GM21619 (cell line): ENCODE results near the gene SPRY1.

Experiments used
- ATAC-seq: cut with Tn5 transposase; IDR thresholded peaks from one replicate; pipeline ENCODE4 v1.9.1; 2021; ENCODE audit not compliant: unreplicated experiment

The SPRY1 gene

DNA sequence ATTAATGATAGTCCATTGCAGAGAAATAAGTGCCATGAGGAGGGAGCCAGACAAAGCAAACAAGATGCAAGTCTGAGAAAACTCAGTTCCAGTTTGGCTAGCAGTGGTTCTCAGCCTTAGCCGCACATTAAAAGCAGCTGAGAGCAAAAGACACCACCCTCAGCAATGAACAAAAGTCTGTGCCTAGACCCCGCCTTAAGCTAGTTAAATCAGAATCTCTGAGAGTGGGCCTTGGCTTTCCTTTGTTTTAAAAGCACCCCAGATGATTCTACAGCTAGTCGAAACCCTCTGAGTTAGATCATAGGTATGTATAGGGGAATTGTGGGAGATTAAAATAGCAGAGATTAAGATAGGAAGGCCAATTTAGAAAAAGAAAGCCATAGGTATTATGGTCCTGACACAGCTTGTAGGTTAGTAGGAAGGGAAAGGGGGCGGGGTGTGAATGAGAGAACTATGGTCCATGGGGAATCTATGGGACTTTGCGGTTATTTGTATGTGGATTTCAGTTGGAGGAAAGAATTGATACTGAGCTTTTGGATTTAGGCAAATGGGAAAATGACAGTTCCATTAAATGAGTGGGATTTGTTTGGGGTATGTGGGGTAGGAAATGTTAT, 12.0 kb downstream of the SPRY1 start:
- no peak for ATAC-seq

GRCh38 chr4:123409334-123409733, 12.7 kb downstream of the SPRY1 start:
- ATAC-seq, result no peak

DNA sequence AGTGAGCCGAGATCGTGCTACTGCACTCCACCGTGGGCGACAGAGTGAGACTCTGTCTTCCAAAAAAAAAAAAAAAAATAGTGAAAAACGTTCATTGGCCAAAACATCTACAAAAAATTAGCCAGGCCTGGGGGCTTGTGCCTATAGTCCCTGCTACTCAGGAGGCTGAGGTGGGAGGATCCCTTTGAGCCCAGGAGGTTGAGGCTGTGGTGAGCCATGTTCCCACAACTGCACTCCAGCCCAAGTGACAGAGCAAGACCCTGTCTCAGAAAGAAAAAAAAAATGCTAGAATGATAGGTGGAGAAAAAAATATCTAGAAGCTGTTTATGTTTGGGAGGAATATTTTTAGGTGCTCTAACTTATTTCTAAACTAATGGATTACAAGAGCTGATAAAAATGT, 14.9 kb downstream of the SPRY1 start:
- ATAC-seq, result no peak

DNA sequence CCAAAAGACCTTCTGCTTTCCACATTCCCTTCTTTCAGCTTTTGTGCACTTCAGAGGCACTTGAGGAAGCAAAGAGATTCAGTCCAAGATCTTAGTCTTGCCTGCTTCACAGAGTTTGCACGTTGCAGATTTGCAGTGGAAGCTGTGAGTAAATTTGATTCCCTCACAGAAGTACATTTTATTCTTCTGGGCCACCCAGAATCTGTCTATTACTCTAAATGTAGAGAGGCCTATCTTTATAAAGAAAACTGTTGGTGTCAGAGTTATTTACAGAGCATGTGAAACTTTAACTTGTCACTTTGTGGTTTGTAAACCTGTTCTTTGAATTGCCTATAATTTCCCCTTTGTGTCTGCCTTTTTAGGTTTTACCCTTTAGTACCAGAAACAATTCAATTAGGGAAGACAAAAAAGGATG, 15.5 kb downstream of the SPRY1 start:
- peak; percentile 83 for ATAC-seq

- ATAC-seq, result no peak
Observed at GRCh38 chr4:123412700-123413512, 16.3 kb downstream of the SPRY1 start.

GRCh38 chr4:123415576-123415975, 19.0 kb downstream of the SPRY1 start:
- ATAC-seq, result no peak

GRCh38 chr4:123415977-123416376, 19.4 kb downstream of the SPRY1 start:
- no peak for ATAC-seq

GRCh38 chr4:123417813-123418212, 21.2 kb downstream of the SPRY1 start:
- ATAC-seq, result no peak

DNA sequence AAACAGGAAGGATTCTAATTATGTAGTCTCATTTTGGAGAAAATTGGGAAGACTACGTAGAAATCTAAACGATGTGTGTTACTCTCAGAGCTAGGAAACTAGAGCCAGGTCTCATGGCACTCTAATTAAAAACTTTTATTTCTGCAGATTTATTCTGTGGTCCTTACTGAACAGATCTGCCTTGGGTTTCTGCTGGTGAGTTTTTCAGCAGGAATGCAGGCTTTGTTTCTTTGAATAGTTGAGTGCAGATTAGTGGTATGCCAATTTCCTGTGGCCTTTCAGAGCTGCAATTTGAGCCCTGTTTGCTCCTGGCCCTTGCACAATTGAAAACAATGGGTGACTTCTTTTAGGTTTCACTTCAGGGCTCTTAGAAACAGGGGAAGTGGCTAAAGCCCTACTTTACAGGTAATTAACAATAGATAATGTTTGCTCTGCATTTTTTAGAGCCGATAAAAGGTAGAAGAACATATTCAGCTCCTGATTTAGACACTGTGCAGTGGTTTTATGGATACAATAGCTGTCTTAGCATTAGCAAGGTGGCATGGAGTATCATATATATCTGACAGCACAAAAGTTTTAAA, 21.8 kb downstream of the SPRY1 start:
- peak; percentile 84 for ATAC-seq

- no peak for ATAC-seq
Observed at GRCh38 chr4:123419885-123420755, 23.5 kb downstream of the SPRY1 start.

DNA sequence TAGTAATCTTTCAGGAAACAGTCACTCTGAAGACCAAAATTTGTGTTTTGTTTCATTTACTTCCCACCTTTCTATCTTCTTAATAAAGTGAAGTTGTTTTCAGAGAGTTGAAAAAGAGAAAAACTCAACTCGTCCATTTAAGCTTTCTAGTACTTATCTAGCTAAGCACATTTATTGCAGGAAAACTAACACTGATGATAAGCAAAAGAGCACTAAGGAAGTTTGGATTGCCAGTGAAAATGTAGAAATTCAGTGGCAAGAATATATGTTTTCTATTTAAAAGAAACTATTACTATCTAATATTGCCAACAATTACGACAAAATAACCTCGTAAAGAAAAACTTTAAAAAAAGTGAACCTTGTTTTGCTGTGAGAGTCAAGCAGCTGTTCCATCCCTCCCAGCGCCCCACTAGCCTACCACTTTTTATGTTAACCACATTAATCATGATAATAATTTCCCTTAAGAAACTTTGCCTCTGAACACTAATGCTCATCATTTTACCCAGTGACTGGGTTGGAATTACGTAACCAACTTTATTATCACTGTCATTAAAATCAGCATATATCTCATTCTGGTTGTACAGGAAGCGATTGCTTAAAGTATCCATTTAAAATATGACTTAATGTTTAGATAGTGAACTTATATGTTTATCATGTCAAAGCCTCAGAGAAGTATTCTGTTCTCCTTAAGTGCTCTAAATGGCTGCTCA, 24.8 kb downstream of the SPRY1 start:
- no peak for ATAC-seq

DNA sequence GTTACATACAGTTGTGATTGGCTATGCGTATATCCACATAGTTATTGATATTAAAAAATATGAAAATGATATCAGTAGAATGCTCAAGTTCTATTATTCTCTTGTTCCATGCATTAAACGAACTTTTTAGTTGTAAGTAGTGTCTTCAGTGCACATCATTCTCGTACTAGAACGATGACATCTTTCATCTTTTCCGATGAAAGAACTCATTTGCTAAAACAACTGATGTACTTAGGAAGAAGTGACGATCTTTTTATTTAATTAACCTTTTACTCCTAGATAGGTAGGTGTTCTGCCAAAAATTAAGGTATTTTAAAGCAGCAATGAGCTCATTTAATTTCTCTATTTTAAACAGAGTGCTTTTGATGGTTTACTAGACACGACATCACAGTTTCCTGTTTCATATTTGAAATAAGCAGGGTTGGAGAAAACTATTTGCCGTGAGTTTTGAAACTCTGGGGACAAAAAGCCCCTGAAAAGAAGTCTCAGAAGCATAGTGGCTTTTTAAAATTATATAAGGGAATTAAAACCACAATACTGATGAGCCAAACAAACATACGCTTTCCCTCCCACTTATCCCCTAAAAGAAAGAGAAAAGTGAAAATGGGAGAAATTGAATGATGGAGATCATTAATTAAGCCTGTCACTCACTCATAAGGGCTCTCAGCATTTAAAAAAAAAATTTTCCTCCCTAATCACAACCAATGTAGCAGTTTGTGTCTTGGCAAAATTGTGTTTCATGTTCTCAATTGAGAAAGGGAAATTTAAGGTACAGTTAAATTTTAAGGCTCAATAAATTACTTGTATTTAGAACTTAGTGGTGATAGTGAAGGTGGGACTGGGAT, 25.6 kb downstream of the SPRY1 start:
- no peak for ATAC-seq

GRCh38 chr4:123423819-123424218, 27.2 kb downstream of the SPRY1 start:
- no peak for ATAC-seq

DNA sequence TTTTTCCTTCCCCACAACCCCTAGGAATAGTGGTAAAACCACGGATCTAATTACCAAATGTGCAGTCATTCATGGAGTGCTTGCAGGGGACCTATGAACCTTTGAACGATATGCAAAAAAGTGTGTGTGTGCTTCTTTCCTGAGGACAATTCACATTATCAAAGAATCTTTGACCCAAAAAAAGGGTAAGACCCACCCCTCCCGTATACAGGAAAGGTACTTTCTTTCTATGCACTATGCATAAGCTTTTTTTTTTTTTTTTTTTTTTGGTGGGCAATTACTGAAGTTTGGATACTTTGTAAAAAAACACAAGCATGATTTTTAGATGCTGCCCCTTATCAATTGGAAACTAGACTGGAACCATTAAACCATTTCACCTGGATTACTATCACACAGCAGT, 31.4 kb downstream of the SPRY1 start:
- ATAC-seq, result no peak

- no peak for ATAC-seq
Observed at GRCh38 chr4:123430031-123430430, 33.4 kb downstream of the SPRY1 start.

DNA sequence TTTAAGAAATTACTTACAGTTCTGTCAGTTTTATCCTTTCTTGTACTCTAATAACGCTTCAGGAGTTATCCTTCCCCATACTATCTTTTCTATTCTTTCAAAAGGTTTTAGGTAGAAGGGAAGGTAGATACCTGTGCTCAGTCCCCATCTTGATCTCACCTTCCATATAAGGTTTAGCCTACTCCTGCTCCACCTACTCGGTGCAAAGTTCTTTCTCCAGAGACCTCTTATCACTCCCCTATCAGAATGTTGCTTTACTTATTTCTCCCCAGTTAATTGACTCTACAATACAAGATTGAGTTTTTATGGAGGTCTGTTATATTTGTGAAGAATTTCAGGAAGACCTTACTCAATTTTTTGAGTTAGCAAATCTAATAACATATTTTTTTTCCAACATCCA, 33.9 kb downstream of the SPRY1 start:
- ATAC-seq, result no peak

DNA sequence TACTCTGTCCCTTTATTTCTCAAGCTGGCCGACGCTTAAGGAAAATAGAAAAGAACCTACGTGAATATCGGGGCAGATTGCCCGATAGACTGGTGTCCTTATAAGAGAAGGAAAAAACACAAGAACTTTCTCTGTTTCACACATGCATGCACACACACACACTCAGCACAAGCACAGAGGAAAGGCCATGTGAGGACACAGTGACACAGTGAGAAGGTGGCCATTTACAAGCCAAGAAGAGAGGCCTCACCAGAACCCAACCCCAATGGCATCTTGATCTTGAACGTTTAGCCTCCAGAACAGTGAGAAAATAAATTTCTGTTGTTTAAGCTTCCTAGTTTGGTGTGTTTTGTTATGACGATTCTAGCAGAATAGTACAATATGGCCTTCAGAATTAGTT, 37.0 kb downstream of the SPRY1 start:
- no peak for ATAC-seq

GRCh38 chr4:123433976-123434375, 37.4 kb downstream of the SPRY1 start:
- ATAC-seq, result no peak

- ATAC-seq, result no peak
Observed at GRCh38 chr4:123435246-123436113, 38.9 kb downstream of the SPRY1 start.
